ENCODE measurements around the gene ADAM12. TPM values are rescaled to one million over a fixed set of nuclear protein-coding genes. Genes with fewer than 3 reads are reported as not detected.

ADAM12 gene
- total RNA-seq, 4 donors from 2014 or later = under 0.01 to 1.3 (median 1.0) TPM

DNA sequence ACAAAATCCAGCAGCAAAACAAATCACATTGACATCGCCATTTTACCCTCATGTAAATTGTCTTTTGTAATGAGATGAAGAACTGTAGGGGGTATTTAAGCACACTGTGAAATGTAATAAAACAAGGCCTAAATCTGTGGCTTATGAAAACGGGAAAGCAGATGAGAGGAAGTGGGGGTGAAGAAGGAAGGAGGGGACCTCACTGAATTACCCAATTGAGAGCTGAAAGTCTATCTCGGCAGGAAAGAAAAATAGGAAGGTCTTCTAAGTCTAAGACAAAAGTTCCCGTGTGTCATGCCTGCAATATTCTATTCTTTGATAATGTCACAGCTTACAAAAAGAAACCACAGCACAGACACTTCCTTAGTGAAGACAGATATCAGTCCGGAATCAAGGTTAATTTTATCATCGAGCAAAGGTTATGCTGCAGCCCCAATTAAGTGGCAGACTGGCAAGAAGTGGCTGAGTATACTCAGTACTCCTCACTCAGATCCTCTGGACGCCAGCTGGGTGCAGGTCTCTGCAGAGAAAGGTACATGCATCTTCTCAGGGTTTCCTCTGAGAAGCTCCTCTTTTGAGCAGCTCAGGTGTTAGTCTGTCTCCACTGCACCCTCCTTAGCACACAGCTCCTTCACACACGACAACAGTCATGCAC is 252.2 kb downstream of the ADAM12 start:
- WGBS = 58% methylated on average over 8 of the region's 8 CpGs
- intact Hi-C loops (cut with DNase I) = no loop called here
- Histone ChIP-seq H3K9me3 (no peaks in the 10 kb centered on the region), H3K36me3 (no peaks in the 10 kb centered on the region), H3K27me3 (no peaks in the 10 kb centered on the region), H3K27ac (replicated peaks in 1 of 4) (no peak overlapping the region), H3K4me1 (no peaks in the 10 kb centered on the region), H3K4me3 (no peak overlapping the region)
- TF ChIP-seq POLR2A (IDR thresholded peaks at IDR 0.05; ENCODE audit: low read depth) (no peak), EP300 (IDR thresholded peaks at IDR 0.05) (no peak), POLR2AphosphoS5 (IDR thresholded peaks at IDR 0.05) (no peak), CTCF (IDR thresholded peaks at IDR 0.05) (no peak)
- DNase-seq (ENCODE audit: extremely low spot score) = no peak

DNA sequence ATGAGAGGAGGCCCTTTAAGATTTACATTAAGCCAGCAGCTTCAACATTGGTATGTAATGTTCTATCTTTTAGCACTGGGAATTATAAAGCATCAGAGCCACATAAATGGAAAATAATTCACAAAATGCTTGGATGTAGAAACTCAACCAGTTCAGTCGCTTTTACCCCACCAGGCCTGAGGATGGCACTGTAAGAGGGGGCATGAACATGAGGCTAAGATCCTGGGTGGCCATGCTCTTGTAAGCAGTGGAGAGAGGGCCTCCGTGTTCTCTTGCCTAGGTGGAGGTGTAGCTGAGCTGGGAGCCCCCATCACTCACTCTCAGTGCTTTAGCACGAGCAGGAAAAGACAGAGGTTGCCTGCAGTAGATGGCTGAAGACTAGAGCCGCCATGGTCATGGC is 253.1 kb downstream of the ADAM12 start:
- intact Hi-C loops (cut with DNase I) = no loop called here
- no peak for TF ChIP-seq POLR2A (IDR thresholded peaks at IDR 0.05; ENCODE audit: low read depth)
- no peak for TF ChIP-seq CTCF (IDR thresholded peaks at IDR 0.05)
- TF ChIP-seq EP300 (IDR thresholded peaks at IDR 0.05) = no peak
- no peak for TF ChIP-seq POLR2AphosphoS5 (IDR thresholded peaks at IDR 0.05)
- DNase-seq (ENCODE audit: extremely low spot score) = no peak
- Histone ChIP-seq H3K27ac (replicated peaks in 1 of 4) (no peak overlapping the region), H3K36me3 (no peaks in the 10 kb centered on the region), H3K27me3 (no peaks in the 10 kb centered on the region), H3K9me3 (no peaks in the 10 kb centered on the region), H3K4me3 (no peak overlapping the region), H3K4me1 (no peaks in the 10 kb centered on the region)
- WGBS = 89% methylated on average over 4 of the region's 4 CpGs

DNA sequence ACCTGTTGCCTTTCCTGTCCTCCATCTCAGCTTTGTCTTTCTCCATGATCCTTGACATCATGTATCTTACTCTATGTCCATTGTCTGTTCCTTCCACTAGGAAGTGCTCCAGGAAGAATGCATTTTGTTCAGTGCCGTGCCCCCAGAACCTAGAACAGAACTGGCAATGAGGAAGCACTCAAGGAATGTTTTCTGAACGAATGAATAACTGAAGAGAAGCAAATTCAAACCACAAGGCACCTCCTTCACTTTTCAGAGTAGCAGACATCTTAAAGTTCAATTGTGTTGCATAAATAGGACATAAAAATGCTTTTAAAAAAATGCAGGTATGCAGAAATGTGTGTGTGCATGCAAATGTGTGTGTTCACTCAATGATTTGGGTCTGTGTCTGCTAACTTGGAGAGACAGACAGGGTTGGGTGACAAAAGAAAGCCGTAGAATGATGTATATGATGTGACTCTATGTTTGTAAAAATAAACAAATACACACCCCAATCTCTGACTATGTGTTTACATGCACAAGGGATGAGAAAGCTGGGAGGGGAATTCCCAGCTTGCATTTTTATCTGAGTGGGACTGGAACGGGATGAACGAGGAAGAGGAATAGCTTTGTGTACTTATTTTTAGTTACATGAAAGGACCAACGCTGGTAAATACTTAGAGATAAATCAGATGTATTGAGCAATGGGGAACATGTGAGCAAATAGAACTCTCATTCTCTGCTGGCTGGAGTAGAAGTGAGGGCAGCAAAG is 254.2 kb downstream of the ADAM12 start:
- 62% methylated on average over 6 of the region's 6 CpGs for WGBS
- Histone ChIP-seq H3K9me3 (no peaks in the 10 kb centered on the region), H3K36me3 (no peaks in the 10 kb centered on the region), H3K4me1 (no peaks in the 10 kb centered on the region), H3K27ac (replicated peaks in 1 of 4) (no peak overlapping the region), H3K4me3 (no peak overlapping the region), H3K27me3 (no peaks in the 10 kb centered on the region)
- TF ChIP-seq POLR2AphosphoS5 (IDR thresholded peaks at IDR 0.05) (no peak), POLR2A (IDR thresholded peaks at IDR 0.05; ENCODE audit: low read depth) (no peak), EP300 (IDR thresholded peaks at IDR 0.05) (no peak), CTCF (IDR thresholded peaks at IDR 0.05) (no peak)
- intact Hi-C loops (cut with DNase I) = no loop called here
- no peak for DNase-seq (ENCODE audit: extremely low spot score)

GRCh38 chr10:126133082-126133620 is 255.1 kb downstream of the ADAM12 start:
- intact Hi-C loops (cut with DNase I) = no loop called here
- Histone ChIP-seq H3K27me3 (no peaks in the 10 kb centered on the region), H3K9me3 (no peaks in the 10 kb centered on the region), H3K36me3 (no peaks in the 10 kb centered on the region), H3K27ac (replicated peaks in 1 of 4) (no peak overlapping the region), H3K4me1 (no peaks in the 10 kb centered on the region), H3K4me3 (no peak overlapping the region)
- TF ChIP-seq POLR2AphosphoS5 (IDR thresholded peaks at IDR 0.05) (no peak), CTCF (IDR thresholded peaks at IDR 0.05) (no peak), EP300 (IDR thresholded peaks at IDR 0.05) (no peak), POLR2A (IDR thresholded peaks at IDR 0.05; ENCODE audit: low read depth) (no peak)
- DNase-seq (ENCODE audit: extremely low spot score) = peak; percentile 68
- 96% methylated on average over 9 of the region's 9 CpGs for WGBS
